Glutamatergic neuron (in vitro differentiated cells): ENCODE measurements around the gene NAV2. TPM values are rescaled to one million over a fixed set of nuclear protein-coding genes. Genes with fewer than 3 reads are reported as not detected.

Source experiments
- DNase-seq: peaks from one replicate; pipeline ENCODE4 v3.0.0; 2022
- H3K27ac Mint-ChIP-seq: one replicate; pipeline ENCODE4 v1.8.0; 2020; ENCODE audit warnings: mild to moderate bottlenecking, mixed read lengths, inconsistent platforms; ENCODE audit not compliant: unreplicated experiment
- H3K27me3 Mint-ChIP-seq: one replicate; pipeline ENCODE4 v1.8.0; 2020; ENCODE audit warnings: mild to moderate bottlenecking, moderate library complexity, mixed read lengths, inconsistent platforms; ENCODE audit not compliant: unreplicated experiment
- H3K36me3 Mint-ChIP-seq: one replicate; pipeline ENCODE4 v1.8.0; 2020; ENCODE audit warnings: mild to moderate bottlenecking, mixed read lengths, inconsistent platforms; ENCODE audit not compliant: unreplicated experiment
- H3K4me1 Mint-ChIP-seq: one replicate; pipeline ENCODE4 v1.8.0; 2020; ENCODE audit warnings: mild to moderate bottlenecking, low read depth, mixed read lengths, inconsistent platforms; ENCODE audit not compliant: unreplicated experiment
- H3K4me3 Mint-ChIP-seq: one replicate; pipeline ENCODE4 v1.8.0; 2020; ENCODE audit warnings: mild to moderate bottlenecking, mixed read lengths, inconsistent platforms; ENCODE audit not compliant: unreplicated experiment
- H3K9me3 Mint-ChIP-seq: one replicate; pipeline ENCODE4 v1.8.0; 2020; ENCODE audit warnings: mild to moderate bottlenecking, moderate library complexity, mixed read lengths, inconsistent platforms; ENCODE audit not compliant: unreplicated experiment
- CTCF ChIP-seq: fragments of 200-600 bp; sonication (generic); IDR thresholded peaks from one replicate; pipeline ENCODE4 v1.5.0; 2021; ENCODE audit not compliant: partially characterized antibody, unreplicated experiment
- total RNA-seq: library from RNA; stranded (reverse); fragmentation: NEBNext Ultra II Directional; extraction: Animal tissue kit (Norgen Biotek cat#: 25700); gene quantifications from one replicate; pipeline ENCODE4 v1.2.1, GENCODE V29; 2021; ENCODE audit not compliant: unreplicated experiment

Gene NAV2
- total RNA-seq, 1 donor from 2014 or later = 117 TPM

- H3K9me3 Mint-ChIP-seq = no peaks in the 10 kb centered on the region
- no peak overlapping the region for H3K4me3 Mint-ChIP-seq
- H3K27ac Mint-ChIP-seq = no peak overlapping the region
- no peak for TF ChIP-seq CTCF
- no peaks in the 10 kb centered on the region for H3K27me3 Mint-ChIP-seq
- H3K4me1 Mint-ChIP-seq = no peaks in the 10 kb centered on the region
- H3K36me3 Mint-ChIP-seq = no peaks in the 10 kb centered on the region
- DNase-seq = no peak
These were observed 74.0 kb downstream of the NAV2 start for GRCh38 chr11:19786644-19787043.

- DNase-seq = no peak
- no peaks in the 10 kb centered on the region for H3K9me3 Mint-ChIP-seq
- no peaks in the 10 kb centered on the region for H3K27me3 Mint-ChIP-seq
- H3K4me1 Mint-ChIP-seq = peaks cover 1% of the 10 kb centered on the region
- no peak overlapping the region for H3K27ac Mint-ChIP-seq
- no peak overlapping the region for H3K4me3 Mint-ChIP-seq
- no peaks in the 10 kb centered on the region for H3K36me3 Mint-ChIP-seq
- no peak for TF ChIP-seq CTCF
These were observed 75.8 kb downstream of the NAV2 start for GRCh38 chr11:19788435-19788834.

GRCh38 chr11:19789245-19789644 lies 76.6 kb downstream of the NAV2 start:
- H3K9me3 Mint-ChIP-seq = peaks cover 2% of the 10 kb centered on the region
- H3K27ac Mint-ChIP-seq = no peak overlapping the region
- no peaks in the 10 kb centered on the region for H3K36me3 Mint-ChIP-seq
- no peak overlapping the region for H3K4me3 Mint-ChIP-seq
- no peaks in the 10 kb centered on the region for H3K27me3 Mint-ChIP-seq
- no peak for TF ChIP-seq CTCF
- peaks cover 2% of the 10 kb centered on the region for H3K4me1 Mint-ChIP-seq
- DNase-seq = no peak

GRCh38 chr11:19789835-19790710 lies 77.4 kb downstream of the NAV2 start:
- Mint-ChIP-seq H3K4me1 (peaks cover 2% of the 10 kb centered on the region), H3K9me3 (peaks cover 3% of the 10 kb centered on the region), H3K27ac (no peak overlapping the region), H3K36me3 (no peaks in the 10 kb centered on the region), H3K4me3 (no peak overlapping the region), H3K27me3 (peaks cover 2% of the 10 kb centered on the region)
- no peak for TF ChIP-seq CTCF
- DNase-seq = no peak

- no peak for TF ChIP-seq CTCF
- DNase-seq = no peak
- H3K36me3 Mint-ChIP-seq = no peaks in the 10 kb centered on the region
- no peak overlapping the region for H3K27ac Mint-ChIP-seq
- H3K27me3 Mint-ChIP-seq = peaks cover 2% of the 10 kb centered on the region
- H3K9me3 Mint-ChIP-seq = peaks cover 3% of the 10 kb centered on the region
- H3K4me1 Mint-ChIP-seq = peaks cover 2% of the 10 kb centered on the region
- no peak overlapping the region for H3K4me3 Mint-ChIP-seq
These were observed 78.4 kb downstream of the NAV2 start for GRCh38 chr11:19790831-19791552.
